IMR-90 (cell line): Measurements from ENCODE around the gene SSX2IP. TPM values are rescaled to one million over a fixed set of nuclear protein-coding genes. Genes with fewer than 3 reads are reported as not detected.

ENCODE experiments used
- ATAC-seq: fragments of 200-7000 bp; cut with Tn5 transposase; 2 replicates; pipeline ENCODE4 v1.9.1; 2020; ENCODE audit warnings: low read depth, mild to moderate bottlenecking, moderate library complexity
- BruUV-seq: library from RNA; stranded (reverse); fragments of 400-500 nt; replicated peaks from 2 replicates; lab custom pipeline; 2021; lab: Mats Ljungman, UMichigan
- CTCF ChIA-PET: fragments of 300-600 bp; formaldehyde crosslinking; extraction: SDS; loops from one replicate; lab custom pipeline; 2021; ENCODE audit warnings: antibody characterized with exemption; lab: Yijun Ruan, JAX
- POLR2A ChIA-PET: fragments of 300-600 bp; sonication (Branson Sonifier 250); formaldehyde crosslinking; loops from one replicate; lab custom pipeline; 2022; ENCODE audit warnings: antibody characterized with exemption; ENCODE audit not compliant: unreplicated experiment; lab: Charles Lee
- DNase-seq: peaks from one replicate; pipeline ENCODE4 v3.0.0; 2013
- H2AFZ ChIP-seq: replicated peaks from 2 replicates; pipeline ENCODE3; 2013; ENCODE audit warnings: low read length, mild to moderate bottlenecking; ENCODE audit not compliant: poor library complexity
- H2AK5ac ChIP-seq: 2 replicates; pipeline ENCODE4 v1.6.1; 2013; ENCODE audit warnings: low read depth, low read length, inconsistent platforms
- H2AK9ac ChIP-seq: replicated peaks from 2 replicates; pipeline ENCODE3; 2013; ENCODE audit warnings: mild to moderate bottlenecking, low read depth, low read length, moderate library complexity; ENCODE audit not compliant: poor library complexity
- H2BK120ac ChIP-seq: 2 replicates; pipeline ENCODE4 v1.6.1; 2013; ENCODE audit warnings: low read depth, low read length, inconsistent platforms
- H2BK15ac ChIP-seq: 3 replicates; pipeline ENCODE4 v1.6.1; 2013; ENCODE audit warnings: low read depth, low read length, inconsistent platforms
- H2BK20ac ChIP-seq: 2 replicates; pipeline ENCODE4 v1.6.1; 2013; ENCODE audit warnings: low read depth, mild to moderate bottlenecking, inconsistent platforms, low read length, moderate library complexity
- H2BK5ac ChIP-seq: 2 replicates; pipeline ENCODE4 v1.6.1; 2013; ENCODE audit warnings: mild to moderate bottlenecking, low read depth, low read length, inconsistent platforms; ENCODE audit not compliant: poor library complexity, severe bottlenecking
- H3K14ac ChIP-seq: replicated peaks from 2 replicates; pipeline ENCODE4 v1.6.1; 2013; ENCODE audit warnings: low read depth, low read length, inconsistent platforms
- H3K18ac ChIP-seq: 2 replicates; pipeline ENCODE4 v1.6.1; 2013; ENCODE audit warnings: low read depth, low read length, control low read depth
- H3K23ac ChIP-seq: 2 replicates; pipeline ENCODE4 v1.6.1; 2013; ENCODE audit warnings: low read depth, low read length, inconsistent platforms
- H3K27ac ChIP-seq: 2 replicates; pipeline ENCODE4 v1.5.1; 2013; ENCODE audit warnings: mild to moderate bottlenecking, control low read depth, low read length; ENCODE audit not compliant: insufficient read depth
- H3K27me3 ChIP-seq: 2 replicates; pipeline ENCODE4 v1.6.1; 2013; ENCODE audit warnings: low read length; ENCODE audit not compliant: control insufficient read depth, insufficient read depth
- H3K36me3 ChIP-seq: 2 replicates; pipeline ENCODE4 v1.6.1; 2013; ENCODE audit warnings: low read length, mixed read lengths; ENCODE audit not compliant: control insufficient read depth, insufficient read depth
- H3K4ac ChIP-seq: 2 replicates; pipeline ENCODE4 v1.6.1; 2013; ENCODE audit warnings: low read depth, low read length, inconsistent platforms
- H3K4me1 ChIP-seq: 2 replicates; pipeline ENCODE4 v1.6.1; 2013; ENCODE audit warnings: low read length, mixed read lengths; ENCODE audit not compliant: control insufficient read depth, insufficient read depth
- H3K4me2 ChIP-seq: 2 replicates; pipeline ENCODE4 v1.6.1; 2013; ENCODE audit warnings: low read depth, mild to moderate bottlenecking, control low read depth, low read length, moderate library complexity
- H3K4me3 ChIP-seq: 2 replicates; pipeline ENCODE4 v1.5.1; 2013; ENCODE audit warnings: low read depth, mild to moderate bottlenecking, control low read depth, low read length, moderate library complexity; ENCODE audit not compliant: insufficient read depth
- H3K56ac ChIP-seq: 2 replicates; pipeline ENCODE4 v1.6.1; 2013; ENCODE audit warnings: low read length, inconsistent platforms; ENCODE audit not compliant: insufficient read depth; ENCODE audit errors: extremely low read depth
- H3K79me1 ChIP-seq, 2 experiments: 2 replicates each; pipeline ENCODE4 v1.6.1; 2013; ENCODE audit warnings: low read length in 2 of 2, inconsistent platforms in 1 of 2, low read depth in 1 of 2
- H3K9ac ChIP-seq: 2 replicates; pipeline ENCODE4 v1.6.1; 2013; ENCODE audit warnings: low read depth, low read length, control low read depth
- H3K9me1 ChIP-seq: 2 replicates; pipeline ENCODE4 v1.6.1; 2013; ENCODE audit warnings: low read length, inconsistent platforms; ENCODE audit not compliant: insufficient read depth
- H3K9me3 ChIP-seq: 2 replicates; pipeline ENCODE4 v1.6.1; 2013; ENCODE audit warnings: low read length; ENCODE audit not compliant: control insufficient read depth, insufficient read depth
- H4K20me1 ChIP-seq: 2 replicates; pipeline ENCODE4 v1.6.1; 2013; ENCODE audit warnings: low read length, inconsistent platforms; ENCODE audit not compliant: insufficient read depth
- H4K5ac ChIP-seq: 2 replicates; pipeline ENCODE4 v1.6.1; 2013; ENCODE audit warnings: mild to moderate bottlenecking, low read depth, low read length, control low read depth
- H4K8ac ChIP-seq, 2 experiments: 2 replicates each; pipeline ENCODE4 v1.6.1; 2013; ENCODE audit warnings: low read depth in 2 of 2, low read length in 2 of 2, control low read depth in 1 of 2, inconsistent platforms in 1 of 2
- H4K91ac ChIP-seq: 2 replicates; pipeline ENCODE4 v1.6.1; 2013; ENCODE audit warnings: low read depth, low read length, inconsistent platforms; ENCODE audit not compliant: insufficient read depth
- BHLHE40 ChIP-seq: fragments of 150-350 bp; IDR thresholded peaks from 2 replicates; pipeline ENCODE4 v1.6.1; 2016; ENCODE audit warnings: mild to moderate bottlenecking, low read depth, low read length
- CHD1 ChIP-seq: IDR thresholded peaks from 2 replicates; pipeline ENCODE4 v1.6.1; 2012; ENCODE audit warnings: low read depth, low read length, improper control_type of control experiment
- RAD21 ChIP-seq: IDR thresholded peaks from 2 replicates; pipeline ENCODE4 v1.6.1; 2012; ENCODE audit warnings: low read length, improper control_type of control experiment
- RCOR1 ChIP-seq: IDR thresholded peaks from 2 replicates; pipeline ENCODE4 v1.6.1; 2012; ENCODE audit warnings: mild to moderate bottlenecking, low read length, improper control_type of control experiment; ENCODE audit not compliant: insufficient replicate concordance
- SMC3 ChIP-seq: fragments of 150-350 bp; IDR thresholded peaks from 2 replicates; pipeline ENCODE4 v1.6.1; 2016; ENCODE audit warnings: low read depth, mild to moderate bottlenecking, antibody characterized with exemption, low read length, moderate library complexity
- WGBS, 2 experiments: methylation state at CpG; one replicate each; pipeline versions ENCODE4 v1.1.5 to v1.1.7; 2013; ENCODE audit warnings: missing lambda C conversion rate in 2 of 2; ENCODE audit not compliant: insufficient read length in 1 of 2; ENCODE audit errors: extremely low coverage in 2 of 2; 5-methylcytosine and 5-hydroxymethylcytosine counted together
- dilution Hi-C: fragments of 300-500 bp; cut with HindIII; formaldehyde crosslinking; loops from one replicate; pipeline ENCODE4 v1.14.3; 2018; ENCODE audit warnings: low sequenced_read_pairs; ENCODE audit not compliant: unreplicated experiment
- in situ Hi-C: fragments of 300-500 bp; cut with MboI; formaldehyde crosslinking; loops from 3 replicates; pipeline ENCODE4 v1.14.3; 2019; ENCODE audit warnings: low sequenced_read_pairs, inconsistent platforms, mixed read lengths
- intact Hi-C: fragments of 100-400 bp; cut with micrococcal nuclease; formaldehyde crosslinking; loops from 2 replicates; pipeline ENCODE4 v1.10.0; 2022
- polyA plus RNA-seq, 3 experiments: library from polyadenylated mRNA; depleted of rRNA; stranded (reverse); fragments of >200 nt; gene quantifications; 2 replicates each; pipeline ENCODE4 v1.2.3, GENCODE V29; 2012; ENCODE audit warnings: low replicate concordance in 1 of 3
- total RNA-seq: library from RNA; depleted of rRNA; stranded (reverse); fragments of >200 nt; gene quantifications from 2 replicates; pipeline ENCODE4 v1.2.3, GENCODE V29; 2012
- TF ChIP-seq, protein P1 (sequence below): fragments of 150-350 bp; IDR thresholded peaks from 2 replicates; pipeline ENCODE4 v1.6.1; 2017; ENCODE audit warnings: mild to moderate bottlenecking, antibody characterized with exemption, low read length, low read depth

Gene SSX2IP
- total and polyA plus RNA-seq, 2 of the 4 experiments (the other 2 are of a cell fraction), result 7.7 to 13.4 TPM

DNA sequence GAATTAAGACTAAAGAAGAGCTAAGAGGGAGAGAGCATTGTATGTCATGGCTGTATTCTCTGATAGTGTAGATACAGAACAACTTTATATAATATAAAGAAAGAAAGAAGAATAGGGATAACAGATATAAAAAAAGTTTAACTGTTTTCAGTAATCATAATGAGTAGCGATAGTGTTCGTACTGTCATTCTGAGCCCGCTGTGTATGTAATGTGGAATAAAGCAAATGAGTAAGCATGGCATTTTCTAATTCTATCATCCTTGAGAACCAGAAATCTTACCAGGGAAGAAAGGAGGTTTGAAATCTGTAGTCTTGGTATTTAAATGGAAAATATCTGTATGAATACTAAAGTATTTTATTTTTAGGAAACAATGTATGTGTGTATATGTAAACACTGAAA is 46.7 kb upstream of the SSX2IP start:
- Histone ChIP-seq H3K23ac (no peak overlapping the region), H3K9me3 (0 out of 2 replicates have a peak, but pooled peaks cover 1% of the 10 kb centered on the region), H3K27ac (no peak overlapping the region), H4K5ac (no peak overlapping the region), H4K91ac (no peak overlapping the region), H2AK5ac (no peak overlapping the region), H4K8ac (no peak overlapping the region), H3K27me3 (no peaks in the 10 kb centered on the region), H3K9me1 (no peaks in the 10 kb centered on the region), H3K4ac (peak overlapping the region; percentile 52; the same call in 1 of the 2 replicates), H2BK5ac (no peak overlapping the region), H3K79me1 (no peaks in the 10 kb centered on the region), H3K9ac (no peak overlapping the region), H3K36me3 (no peaks in the 10 kb centered on the region), H3K4me2 (no peak overlapping the region), H3K14ac (no peak overlapping the region), H3K4me3 (no peak overlapping the region), H3K56ac (no peak overlapping the region), H2AK9ac (no peak overlapping the region), H3K4me1 (0 out of 2 replicates have a peak, but pooled peaks cover 2% of the 10 kb centered on the region), H4K20me1 (no peaks in the 10 kb centered on the region), H2BK20ac (peak overlapping the region; percentile 35; the same call in 1 of the 2 replicates), H2BK15ac (no peak overlapping the region), H2AFZ (no peak overlapping the region), H2BK120ac (no peak overlapping the region), H3K18ac (peak overlapping the region; percentile 62; the same call in 1 of the 2 replicates)
- dilution Hi-C loops, result no loop called here
- no peak for DNase-seq
- intact Hi-C loops, result loop anchor here (10.0 kb wide), 1 partner anchor 532 kb away; no protein-coding TSS in a partner anchor
- POLR2A ChIA-PET, result no interaction called here
- CTCF ChIA-PET, result no interaction called here
- no peak for TF ChIP-seq RAD21
- no peak for TF ChIP-seq RCOR1
- no peak for TF ChIP-seq BHLHE40
- TF ChIP-seq CHD1, result no peak
- TF ChIP-seq, protein P1, sequence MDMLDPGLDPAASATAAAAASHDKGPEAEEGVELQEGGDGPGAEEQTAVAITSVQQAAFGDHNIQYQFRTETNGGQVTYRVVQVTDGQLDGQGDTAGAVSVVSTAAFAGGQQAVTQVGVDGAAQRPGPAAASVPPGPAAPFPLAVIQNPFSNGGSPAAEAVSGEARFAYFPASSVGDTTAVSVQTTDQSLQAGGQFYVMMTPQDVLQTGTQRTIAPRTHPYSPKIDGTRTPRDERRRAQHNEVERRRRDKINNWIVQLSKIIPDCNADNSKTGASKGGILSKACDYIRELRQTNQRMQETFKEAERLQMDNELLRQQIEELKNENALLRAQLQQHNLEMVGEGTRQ, result no peak
- TF ChIP-seq SMC3, result no peak
- in situ Hi-C loops, result no loop called here
- ATAC-seq, result no peak
- WGBS, 2 experiments, result no CpG with 5 or more reads among the region's 3 CpGs
- BruUV-seq, result no TSS peak
